ENCODE measurements around the gene NT5DC4. TPM values are rescaled to one million over a fixed set of nuclear protein-coding genes. Genes with fewer than 3 reads are reported as not detected.
A peak's percentile ranks its signal among the peaks of the same experiment; 100 is the strongest.

The NT5DC4 gene
- total RNA-seq, 1 donor from 2014 or later: not detected

- no peak for ATAC-seq
These were observed 35.4 kb downstream of the NT5DC4 start for GRCh38 chr2:112756207-112756606.

DNA sequence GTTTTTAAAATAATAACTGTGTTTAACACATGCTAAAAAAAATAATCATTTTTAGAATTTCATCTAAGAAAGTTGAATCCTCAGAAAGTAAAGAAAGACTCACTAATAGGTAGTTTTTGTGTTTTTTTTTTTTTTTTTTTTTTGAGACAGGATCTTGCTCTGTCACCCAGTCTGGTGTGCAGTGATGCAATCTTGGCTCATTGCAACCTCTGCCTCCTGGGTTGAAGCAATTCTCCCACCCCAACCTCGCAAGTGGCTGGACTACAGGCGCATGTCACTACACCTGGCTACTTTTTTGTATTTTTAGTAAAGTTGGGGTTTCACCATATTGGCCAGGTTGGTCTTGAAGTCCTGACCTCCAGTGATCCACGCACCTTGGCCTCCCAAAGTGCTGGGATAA is 36.4 kb downstream of the NT5DC4 start:
- no peak for ATAC-seq

DNA sequence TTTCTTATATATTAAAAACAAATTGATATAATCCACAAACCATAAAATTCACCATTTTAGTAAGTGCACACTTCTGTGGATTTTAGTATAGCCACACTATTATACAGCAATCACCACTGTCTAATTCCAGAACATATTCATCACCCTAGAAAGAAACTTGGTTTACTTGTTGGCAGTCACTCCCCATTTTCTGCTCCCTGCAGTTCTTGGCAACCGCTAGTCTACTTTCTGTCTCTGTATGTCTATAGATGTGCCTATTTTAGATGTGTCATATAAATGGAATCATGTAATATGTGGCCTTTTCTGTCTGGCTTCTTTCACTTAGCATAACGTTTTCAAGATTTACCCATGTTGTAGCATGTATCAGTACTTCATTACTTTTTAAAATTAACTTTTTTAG is 37.9 kb downstream of the NT5DC4 start:
- no peak for ATAC-seq

DNA sequence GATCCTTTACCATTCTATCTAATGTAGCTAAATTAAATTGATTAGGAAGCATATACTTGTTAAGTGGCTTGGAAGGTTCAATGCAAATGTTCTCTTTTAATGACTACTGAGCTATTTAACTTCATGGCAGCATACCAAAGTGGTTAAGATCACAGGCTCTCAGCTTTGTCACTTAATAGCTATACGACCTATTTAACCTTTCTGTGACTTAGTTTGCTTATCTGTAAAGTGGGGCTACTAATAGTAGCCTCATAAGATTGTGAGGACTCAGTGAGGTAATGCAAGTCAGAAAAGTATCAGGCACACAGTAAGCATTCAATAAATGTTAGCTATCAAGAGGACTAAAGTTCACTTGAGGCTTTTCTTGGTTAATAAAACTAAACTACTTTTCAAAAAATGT is 39.3 kb downstream of the NT5DC4 start:
- no peak for ATAC-seq

DNA sequence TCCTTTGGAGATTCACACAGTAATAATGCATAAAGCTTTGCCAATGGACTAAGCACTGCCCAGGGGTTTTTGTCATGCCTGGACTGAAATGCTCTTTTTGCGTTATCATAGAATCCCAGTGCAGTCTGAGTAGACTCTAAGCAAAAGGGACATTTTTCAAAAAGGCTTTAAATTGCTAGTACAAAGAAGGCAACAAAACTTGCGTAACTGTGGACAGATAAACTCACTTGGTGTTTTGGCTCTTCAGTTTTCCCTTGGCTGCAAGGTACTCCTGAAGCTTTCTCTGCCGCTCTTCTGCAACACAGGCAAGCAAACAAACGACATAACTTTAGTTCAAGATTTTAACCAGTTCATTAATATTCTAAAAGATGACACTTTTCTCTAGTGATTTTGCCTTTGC is 41.5 kb downstream of the NT5DC4 start:
- no peak for ATAC-seq

DNA sequence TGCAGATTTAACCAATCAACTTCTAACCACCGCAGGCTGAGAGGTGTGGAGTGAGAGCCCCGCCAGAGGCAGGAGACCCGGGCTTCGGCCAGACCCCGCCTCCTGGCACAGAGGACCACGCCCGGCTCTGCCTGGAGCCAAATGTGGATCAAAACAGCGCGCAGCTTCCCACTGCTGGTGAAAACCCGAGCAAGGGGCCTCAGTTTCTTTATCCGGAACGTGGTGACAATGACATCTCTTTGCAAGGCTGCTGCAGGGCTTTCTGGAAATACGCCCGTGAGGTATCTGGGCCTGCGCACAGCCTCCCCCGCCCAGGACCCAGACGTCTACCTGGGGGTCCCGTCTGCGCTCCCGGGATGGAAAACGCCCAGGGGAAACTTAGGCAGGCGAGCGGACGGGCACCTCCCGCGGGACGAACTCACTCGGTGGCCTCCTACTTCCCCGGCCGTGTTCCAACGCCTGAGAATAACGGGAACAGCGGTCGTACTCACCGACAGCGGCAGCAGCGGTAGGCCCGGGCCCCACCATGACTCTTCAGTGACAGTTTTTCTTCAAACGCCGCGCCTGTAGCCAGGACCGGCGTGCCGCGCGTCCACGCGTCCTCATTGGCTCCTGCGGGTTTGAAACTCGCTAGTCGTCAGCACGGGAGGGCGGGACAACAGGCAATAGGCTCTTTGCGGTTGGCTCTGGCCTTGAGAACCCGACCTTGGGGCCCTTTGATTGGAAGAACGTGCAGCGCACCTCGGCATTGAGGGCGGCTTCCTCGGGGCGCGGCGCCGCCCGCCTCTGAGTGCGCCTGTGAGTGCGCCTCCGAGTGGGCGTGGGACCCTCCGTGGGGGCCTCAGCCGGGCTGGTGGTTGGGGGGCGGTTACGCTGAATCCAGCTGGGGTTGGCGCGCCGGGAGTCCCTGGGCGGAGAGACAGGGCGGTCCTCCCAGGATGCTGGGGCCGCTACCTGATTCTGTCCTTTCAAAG is 43.5 kb downstream of the NT5DC4 start, which contains the start of gene CKAP2L:
TSS of gene CKAP2L (minus strand) at position 539 of the 974 bp plus-strand sequence. CDS start at position 528, 11 bp downstream.
- peak; percentile 98 for ATAC-seq

DNA sequence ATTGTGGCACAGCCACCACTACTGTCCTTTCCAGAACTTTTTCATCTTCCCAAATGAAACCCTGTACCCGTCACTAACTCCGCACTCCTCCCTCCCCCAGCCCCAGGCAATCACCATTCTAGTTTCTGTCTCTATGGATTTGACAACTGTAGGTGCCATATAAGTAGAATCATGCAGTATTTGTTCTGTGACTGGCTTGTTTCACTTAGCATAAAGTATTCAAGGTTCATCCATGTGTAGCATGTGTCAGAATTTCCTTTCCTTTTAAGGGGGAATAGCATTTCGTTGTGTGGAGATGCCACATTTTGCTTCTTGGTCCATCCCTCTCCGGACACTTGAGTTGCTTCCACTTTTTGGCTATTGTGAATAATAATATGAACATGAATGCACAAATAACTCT is 44.4 kb downstream of the NT5DC4 start:
- ATAC-seq: peak; percentile 6

- ATAC-seq: no peak
These were observed 47.0 kb downstream of the NT5DC4 start for GRCh38 chr2:112767693-112768330.

DNA sequence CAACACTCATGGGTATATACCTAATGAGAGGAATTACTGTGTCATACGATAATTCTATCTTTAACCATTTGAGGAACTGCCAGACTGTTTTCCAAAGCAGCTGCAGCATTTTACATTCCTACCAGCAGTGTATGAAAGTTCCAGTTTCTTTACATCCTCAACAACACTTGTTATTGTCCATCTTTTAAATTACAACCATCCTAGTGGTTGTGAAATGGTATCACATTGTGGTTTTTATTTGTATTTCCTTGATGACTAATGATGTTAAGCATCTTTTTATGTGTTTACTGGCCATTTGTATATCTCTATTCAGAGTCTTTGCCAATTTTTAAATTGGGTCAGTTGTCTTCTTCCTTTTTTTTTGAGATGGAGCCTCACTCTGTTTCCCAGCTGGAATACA is 47.6 kb downstream of the NT5DC4 start:
- no peak for ATAC-seq

GRCh38 chr2:112772322-112772721 is 51.5 kb downstream of the NT5DC4 start:
- ATAC-seq: no peak

DNA sequence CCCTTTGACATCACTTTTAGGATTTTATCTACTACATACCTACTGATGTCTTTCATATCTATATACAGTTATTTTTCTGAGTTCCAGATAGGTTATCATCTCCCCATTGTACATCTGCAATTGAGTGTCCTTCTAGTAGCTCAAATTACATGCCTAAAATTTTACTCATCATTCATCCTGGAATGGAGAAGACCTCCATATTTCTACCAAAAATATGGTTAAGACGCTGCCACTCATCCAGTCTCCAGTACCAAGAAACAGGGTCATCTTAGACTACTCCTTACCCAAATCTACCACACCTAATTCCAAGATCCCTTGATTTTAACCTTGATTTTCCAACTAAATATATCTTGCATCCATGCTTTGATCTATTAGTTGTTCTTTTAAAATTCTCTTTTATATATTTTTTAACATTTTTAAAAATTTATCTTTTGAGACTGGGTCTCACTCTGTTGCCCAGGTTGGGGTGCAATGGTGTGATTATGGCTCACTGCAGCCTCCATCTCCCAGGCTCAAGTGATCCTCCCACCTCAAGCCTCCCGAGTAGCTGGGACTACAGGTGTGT is 52.2 kb downstream of the NT5DC4 start:
- no peak for ATAC-seq

GRCh38 chr2:112773556-112773955 is 52.7 kb downstream of the NT5DC4 start:
- no peak for ATAC-seq

- no peak for ATAC-seq
These were observed 53.9 kb downstream of the NT5DC4 start for GRCh38 chr2:112774536-112775285.

- ATAC-seq: no peak
These were observed 55.3 kb downstream of the NT5DC4 start for GRCh38 chr2:112776113-112776512.

- ATAC-seq: no peak
These were observed 56.2 kb downstream of the NT5DC4 start for GRCh38 chr2:112777036-112777435.

- no peak for ATAC-seq
These were observed 58.8 kb downstream of the NT5DC4 start for GRCh38 chr2:112779598-112779997.

- no peak for ATAC-seq
These were observed 61.5 kb downstream of the NT5DC4 start for GRCh38 chr2:112782234-112782799.

GRCh38 chr2:112783187-112783714 is 62.4 kb downstream of the NT5DC4 start:
- ATAC-seq: no peak

DNA sequence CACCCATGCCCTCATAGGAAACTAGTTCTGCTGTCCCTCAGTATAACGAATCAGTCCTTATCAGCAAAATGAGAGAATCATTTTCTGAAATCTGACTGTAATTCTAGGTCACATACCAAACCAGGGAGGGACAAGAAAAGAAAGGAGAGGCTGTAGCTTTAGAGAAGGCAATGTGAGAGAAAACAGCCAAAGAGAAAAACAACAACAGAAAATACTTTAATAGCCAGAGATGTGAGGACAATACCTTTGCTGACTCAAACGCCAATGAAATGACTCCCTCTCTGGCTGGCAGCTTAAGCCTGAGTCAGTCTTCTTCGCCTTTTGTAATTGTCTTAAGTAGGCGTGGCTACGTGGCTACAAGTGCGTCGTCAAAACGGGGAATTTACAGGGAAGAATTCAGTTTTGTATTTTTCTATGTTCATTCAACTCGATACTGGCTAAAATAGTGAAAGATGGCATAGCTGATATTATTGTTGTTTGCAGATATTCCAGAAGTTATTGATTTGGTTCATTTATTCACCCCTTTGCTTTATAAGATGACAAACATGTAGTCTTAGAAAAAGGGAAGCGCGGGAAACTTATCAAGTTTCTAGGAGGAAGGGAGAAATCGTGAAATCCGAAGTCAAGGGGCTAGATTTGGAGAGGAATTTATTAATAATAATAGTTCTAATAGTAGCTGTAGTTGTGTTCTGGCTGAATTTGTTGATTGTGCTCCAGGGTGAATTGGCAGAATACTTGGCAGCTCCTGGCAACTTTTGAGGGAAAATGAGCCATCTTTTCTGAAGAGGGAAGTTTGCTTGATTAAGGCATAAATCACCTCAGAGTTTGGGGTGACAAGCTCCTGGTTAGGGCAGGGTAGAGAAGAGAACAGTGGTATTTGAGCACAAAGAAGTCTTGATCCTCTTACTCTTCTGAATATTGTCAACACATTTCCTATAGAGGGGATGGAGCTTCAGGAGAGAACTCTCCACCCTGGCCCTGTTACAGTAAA is 63.7 kb downstream of the NT5DC4 start, which contains the start of gene IL1A:
TSS of gene IL1A (minus strand) at position 295 of the 991 bp plus-strand sequence. CDS start 723 bp downstream, outside the sequence.
- peak; percentile 85 for ATAC-seq

DNA sequence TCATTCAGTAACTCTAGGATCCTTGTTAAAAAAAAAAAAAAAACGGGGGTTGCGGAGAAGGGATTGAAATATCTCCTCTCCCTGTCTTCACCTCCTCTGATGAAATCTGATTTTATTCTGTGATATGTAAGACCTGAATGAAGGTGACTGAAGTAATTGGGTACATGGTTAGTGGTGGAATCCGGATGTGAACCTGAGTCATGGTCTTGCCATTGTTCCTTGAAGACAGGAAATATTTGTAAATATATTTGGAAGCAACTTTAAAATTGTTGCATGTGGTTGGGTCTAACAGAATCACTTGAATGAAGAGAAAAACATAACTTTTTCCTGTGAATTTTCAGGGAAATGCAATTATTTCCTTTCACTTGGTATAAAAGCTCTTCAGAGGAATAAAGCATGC is 66.5 kb downstream of the NT5DC4 start:
- no peak for ATAC-seq
